Pulmonary artery endothelial cell (primary cell): Measurements from ENCODE around the gene DDX56. TPM values are rescaled to one million over a fixed set of nuclear protein-coding genes. Genes with fewer than 3 reads are reported as not detected.

Experiments used
- DNase-seq: peaks from one replicate; pipeline ENCODE4 v3.0.0-alpha.2; 2011; ENCODE audit warnings: low read depth, low spot score
- total RNA-seq: library from RNA; depleted of rRNA; stranded (reverse); fragments of >200 nt; gene quantifications from 2 replicates; pipeline ENCODE4 v1.2.3, GENCODE V29; 2014

Gene DDX56
- total RNA-seq, 1 donor from 2014 or later: 68.5 TPM

GRCh38 chr7:44536090-44536489 lies 37.6 kb downstream of the DDX56 start:
- DNase-seq: no peak

GRCh38 chr7:44535348-44536064 lies 38.2 kb downstream of the DDX56 start:
- no peak for DNase-seq

- no peak for DNase-seq
These were observed 39.2 kb downstream of the DDX56 start for GRCh38 chr7:44534501-44534900.

- DNase-seq: no peak
These were observed 39.6 kb downstream of the DDX56 start for GRCh38 chr7:44534087-44534486.

GRCh38 chr7:44533301-44534055 lies 40.2 kb downstream of the DDX56 start:
- no peak for DNase-seq

- no peak for DNase-seq
These were observed 42.0 kb downstream of the DDX56 start for GRCh38 chr7:44531421-44532380.

- DNase-seq: no peak
These were observed 42.7 kb downstream of the DDX56 start for GRCh38 chr7:44530990-44531389.

- no peak for DNase-seq
These were observed 48.8 kb downstream of the DDX56 start for GRCh38 chr7:44524811-44525388.

GRCh38 chr7:44522315-44522714 lies 51.4 kb downstream of the DDX56 start:
- no peak for DNase-seq

GRCh38 chr7:44521347-44522095 lies 52.2 kb downstream of the DDX56 start:
- DNase-seq: no peak

- no peak for DNase-seq
These were observed 53.1 kb downstream of the DDX56 start for GRCh38 chr7:44520574-44520973.

- DNase-seq: no peak
These were observed 54.2 kb downstream of the DDX56 start for GRCh38 chr7:44519546-44519945.

- DNase-seq: no peak
These were observed 54.9 kb downstream of the DDX56 start for GRCh38 chr7:44518761-44519160.

- DNase-seq: no peak
These were observed 56.5 kb downstream of the DDX56 start for GRCh38 chr7:44517175-44517574.

Other genes starting within 250 kb of the DDX56 start
- 1.7 and 2.7 TPM in 2 replicates for gene CAMK2B, start 248.3 kb downstream of the DDX56 start, total RNA-seq
- gene NUDCD3, start 83.2 kb downstream of the DDX56 start, total RNA-seq: 114 and 151 TPM in 2 replicates
- gene NPC1L1, start 32.6 kb downstream of the DDX56 start, total RNA-seq: not detected in 2 replicates
- gene TMED4, start 8.3 kb upstream of the DDX56 start, total RNA-seq: 66.6 and 72.4 TPM in 2 replicates
- gene OGDH, start 32.7 kb upstream of the DDX56 start, total RNA-seq: 49.6 and 94.1 TPM in 2 replicates
- 10.3 and 10.9 TPM in 2 replicates for gene ZMIZ2, start 174.9 kb upstream of the DDX56 start, total RNA-seq
- 2,525 and 2,554 TPM in 2 replicates for gene PPIA, start 222.8 kb upstream of the DDX56 start, total RNA-seq